HL-60 (cell line): ENCODE measurements around the gene TMPRSS7.

Experiments
- DNase-seq, 2 experiments: peaks; one replicate each; pipeline ENCODE4 v3.0.0-alpha.2; 2010 to 2020; ENCODE audit warnings: low read depth in 1 of 2, low spot score in 1 of 2
- H3K27ac ChIP-seq: fragments of 250-450 bp; sonication (Bioruptor Pico); replicated peaks from 2 replicates; pipeline ENCODE4 v1.5.1; 2020; ENCODE audit warnings: mild to moderate bottlenecking, moderate library complexity
- H3K27me3 ChIP-seq: fragments of 250-450 bp; sonication (Bioruptor Pico); 2 replicates; pipeline ENCODE4 v1.5.1; 2021; ENCODE audit warnings: mild to moderate bottlenecking, moderate library complexity; ENCODE audit not compliant: insufficient read depth, poor library complexity, severe bottlenecking
- H3K4me3 ChIP-seq: replicated peaks from 2 replicates; pipeline ENCODE4 v1.5.1; 2011; ENCODE audit warnings: mild to moderate bottlenecking, control low read depth, low read length; ENCODE audit not compliant: insufficient read depth
- CTCF ChIP-seq: IDR thresholded peaks from one replicate; pipeline ENCODE4 v1.5.1; 2011; ENCODE audit warnings: low read length, control low read depth, inconsistent platforms; ENCODE audit not compliant: insufficient read depth
- GABPA ChIP-seq: IDR thresholded peaks from 2 replicates; pipeline ENCODE4 v1.6.1; 2012; ENCODE audit warnings: low read depth
- POLR2AphosphoS5 ChIP-seq: IDR thresholded peaks from 2 replicates; pipeline ENCODE4 v1.6.1; 2012; ENCODE audit warnings: low read depth
- REST ChIP-seq: IDR thresholded peaks from 2 replicates; pipeline ENCODE4 v1.6.1; 2012; ENCODE audit warnings: low read depth; ENCODE audit not compliant: insufficient replicate concordance
- SPI1 ChIP-seq: IDR thresholded peaks from 2 replicates; pipeline ENCODE4 v1.6.1; 2012; ENCODE audit warnings: low read depth, mild to moderate bottlenecking, borderline replicate concordance

Gene TMPRSS7

GRCh38 chr3:112003321-112004080 lies 31.0 kb upstream of the TMPRSS7 start:
- no peak for TF ChIP-seq SPI1
- TF ChIP-seq CTCF: no peak
- TF ChIP-seq REST: no peak
- TF ChIP-seq GABPA: no peak
- no peak for TF ChIP-seq POLR2AphosphoS5
- H3K4me3 ChIP-seq: no peak overlapping the region
- H3K27ac ChIP-seq: no peak overlapping the region
- peaks cover 16% of the 10 kb centered on the region for H3K27me3 ChIP-seq
- DNase-seq: no peak

GRCh38 chr3:112004187-112004586 lies 30.3 kb upstream of the TMPRSS7 start:
- Histone ChIP-seq H3K4me3 (no peak overlapping the region), H3K27ac (no peak overlapping the region), H3K27me3 (peaks cover 12% of the 10 kb centered on the region)
- no peak for TF ChIP-seq REST
- TF ChIP-seq SPI1: no peak
- no peak for TF ChIP-seq POLR2AphosphoS5
- TF ChIP-seq GABPA: no peak
- TF ChIP-seq CTCF: no peak
- DNase-seq: no peak

GRCh38 chr3:112004669-112005068 lies 29.9 kb upstream of the TMPRSS7 start:
- TF ChIP-seq GABPA (no peak), CTCF (no peak), POLR2AphosphoS5 (no peak), REST (no peak), SPI1 (no peak)

More at GRCh38 chr3:112004669-112005068, 29.9 kb upstream of the TMPRSS7 start:
- Histone ChIP-seq H3K27me3 (peaks cover 8% of the 10 kb centered on the region), H3K4me3 (no peak overlapping the region), H3K27ac (no peak overlapping the region)
- DNase-seq: no peak
